Smooth muscle cell (in vitro differentiated cells): ENCODE results near the gene SART1. TPM values are rescaled to one million over a fixed set of nuclear protein-coding genes. Genes with fewer than 3 reads are reported as not detected.

Experiments used
- DNase-seq: peaks from one replicate; lab custom pipeline; 2025; ENCODE audit not compliant: unreplicated experiment; lab: John Stamatoyannopoulos, UW
- H2AFZ ChIP-seq: fragments of 200-600 bp; sonication (generic); 2 replicates; pipeline ENCODE4 v1.6.0; 2016; ENCODE audit warnings: antibody characterized with exemption, low read depth, mild to moderate bottlenecking
- H3F3A ChIP-seq: fragments of 200-600 bp; sonication (generic); 2 replicates; pipeline ENCODE4 v1.6.0; 2017; ENCODE audit warnings: antibody characterized with exemption, low read depth
- H3K27ac ChIP-seq: fragments of 200-600 bp; sonication (generic); 2 replicates; pipeline ENCODE4 v1.5.1; 2016; ENCODE audit warnings: low read depth, mild to moderate bottlenecking
- H3K27me3 ChIP-seq: fragments of 200-600 bp; sonication (generic); 2 replicates; pipeline ENCODE4 v1.6.1; 2016; ENCODE audit warnings: low read depth, mild to moderate bottlenecking
- H3K36me3 ChIP-seq: fragments of 200-600 bp; sonication (generic); 2 replicates; pipeline ENCODE4 v1.5.1; 2016; ENCODE audit warnings: low read depth
- H3K4me1 ChIP-seq: fragments of 200-600 bp; sonication (generic); 2 replicates; pipeline ENCODE4 v1.5.1; 2016; ENCODE audit warnings: low read depth
- H3K4me2 ChIP-seq: fragments of 200-600 bp; sonication (generic); 2 replicates; pipeline ENCODE4 v1.6.0; 2016; ENCODE audit warnings: mild to moderate bottlenecking
- H3K4me3 ChIP-seq: fragments of 200-600 bp; sonication (generic); 2 replicates; pipeline ENCODE4 v1.5.1; 2016; ENCODE audit warnings: mild to moderate bottlenecking
- H3K79me2 ChIP-seq: fragments of 200-600 bp; sonication (generic); 2 replicates; pipeline ENCODE4 v1.6.0; 2016; ENCODE audit warnings: low read depth, mild to moderate bottlenecking
- H3K9ac ChIP-seq: fragments of 200-600 bp; sonication (generic); 2 replicates; pipeline ENCODE4 v1.6.0; 2016; ENCODE audit warnings: low read depth
- H3K9me3 ChIP-seq: fragments of 200-600 bp; sonication (generic); replicated peaks from 2 replicates; pipeline ENCODE4 v1.5.1; 2016; ENCODE audit warnings: low read depth
- H4K20me1 ChIP-seq: fragments of 200-600 bp; sonication (generic); 2 replicates; pipeline ENCODE4 v1.6.0; 2016; ENCODE audit warnings: low read depth
- CTCF ChIP-seq: fragments of 200-600 bp; sonication (generic); IDR thresholded peaks from 2 replicates; pipeline ENCODE4 v1.5.1; 2017; ENCODE audit warnings: borderline replicate concordance, mild to moderate bottlenecking, antibody characterized with exemption; ENCODE audit not compliant: insufficient read depth, poor library complexity, severe bottlenecking
- WGBS: methylation state at CpG from one replicate; pipeline ENCODE4 v1.1.7; 2016; ENCODE audit warnings: low lambda C conversion rate; 5-methylcytosine and 5-hydroxymethylcytosine counted together
- polyA plus RNA-seq: library from polyadenylated mRNA; unstranded; fragments of >200 nt; fragmentation: Nextera tagmentation; extraction: Ambion mirVana; gene quantifications from 2 replicates; pipeline ENCODE4 v1.2.1, GENCODE V29; 2016
- total RNA-seq: library from RNA; depleted of rRNA; stranded (reverse); fragments of >200 nt; gene quantifications from 2 replicates; pipeline ENCODE4 v1.2.3, GENCODE V29; 2014

Gene SART1
- total and polyA plus RNA-seq, 2 experiments from 2014 or later: 22.5 to 62.5 TPM

DNA sequence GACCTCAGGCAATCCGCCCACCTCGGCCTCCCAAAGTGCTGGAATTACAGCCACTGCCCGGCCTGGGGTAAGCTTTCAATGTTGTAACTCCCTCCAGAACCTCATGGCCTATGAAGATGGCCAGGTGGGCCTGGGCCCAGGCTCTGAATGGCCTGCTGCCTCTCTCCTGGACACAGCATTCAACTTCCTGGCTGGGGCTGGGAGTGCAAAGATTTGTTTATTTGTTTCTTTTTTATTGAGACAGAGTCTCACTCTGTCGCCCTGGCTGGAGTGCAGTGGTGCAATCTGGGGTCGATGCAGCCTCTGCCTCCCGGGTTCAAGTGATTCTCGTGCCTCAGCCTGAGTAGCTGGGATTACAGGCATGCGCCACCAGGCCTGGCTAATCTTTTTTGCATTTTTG is 16.8 kb upstream of the SART1 start:
- Histone ChIP-seq H3K79me2 (no peaks in the 10 kb centered on the region), H2AFZ (no peak overlapping the region), H3K4me1 (peaks cover 5% of the 10 kb centered on the region), H3K36me3 (no peaks in the 10 kb centered on the region), H3K27me3 (no peaks in the 10 kb centered on the region), H3F3A (no peaks in the 10 kb centered on the region), H3K9ac (no peak overlapping the region), H4K20me1 (no peaks in the 10 kb centered on the region), H3K4me3 (no peak overlapping the region), H3K4me2 (no peak overlapping the region), H3K9me3 (no peaks in the 10 kb centered on the region), H3K27ac (no peak overlapping the region)
- TF ChIP-seq CTCF: no peak
- 89% methylated on average over 8 of the region's 8 CpGs for WGBS
- DNase-seq: no peak

DNA sequence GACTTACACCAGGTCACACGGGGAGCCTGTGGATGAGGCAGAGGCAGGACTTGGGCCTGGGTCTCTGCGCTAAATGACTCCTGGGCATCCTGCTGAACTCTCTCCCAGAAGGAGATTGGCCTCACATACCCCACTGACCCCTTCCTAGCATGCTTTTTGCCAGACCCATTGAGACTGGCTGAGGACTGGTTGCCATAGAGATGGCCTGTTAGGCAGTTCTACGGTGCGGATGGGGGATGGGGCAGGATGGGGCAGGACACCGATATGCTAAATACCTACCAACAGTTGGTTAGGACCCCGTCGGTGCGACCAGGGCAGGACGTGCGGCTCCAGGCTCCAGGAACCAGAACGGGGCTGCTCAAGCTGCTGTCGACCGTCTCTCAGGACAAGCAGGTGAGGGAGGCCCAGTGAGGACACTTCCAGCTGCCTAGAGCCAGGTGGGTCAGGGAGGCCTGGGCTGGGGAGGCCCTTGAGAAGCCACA is 16.1 kb upstream of the SART1 start, which contains the start of gene TSGA10IP:
TSS of gene TSGA10IP (plus strand) at position 51 of the 482 bp plus-strand sequence. CDS start at position 247, 196 bp downstream.
- Histone ChIP-seq H2AFZ (no peak within 1 kb of the TSS), H4K20me1 (no peaks in the 10 kb centered on the region), H3K4me2 (no peak within 1 kb of the TSS), H3K4me3 (no peak within 1 kb of the TSS), H3F3A (no peaks in the 10 kb centered on the region), H3K27me3 (no peaks in the 10 kb centered on the region), H3K9me3 (no peaks in the 10 kb centered on the region), H3K36me3 (no peaks in the 10 kb centered on the region), H3K4me1 (peaks cover 5% of the 10 kb centered on the region), H3K9ac (no peak within 1 kb of the TSS), H3K79me2 (no peaks in the 10 kb centered on the region), H3K27ac (no peak within 1 kb of the TSS)
- no peak for TF ChIP-seq CTCF
- 65% methylated on average over 13 of the region's 13 CpGs for WGBS
- DNase-seq: no peak

DNA sequence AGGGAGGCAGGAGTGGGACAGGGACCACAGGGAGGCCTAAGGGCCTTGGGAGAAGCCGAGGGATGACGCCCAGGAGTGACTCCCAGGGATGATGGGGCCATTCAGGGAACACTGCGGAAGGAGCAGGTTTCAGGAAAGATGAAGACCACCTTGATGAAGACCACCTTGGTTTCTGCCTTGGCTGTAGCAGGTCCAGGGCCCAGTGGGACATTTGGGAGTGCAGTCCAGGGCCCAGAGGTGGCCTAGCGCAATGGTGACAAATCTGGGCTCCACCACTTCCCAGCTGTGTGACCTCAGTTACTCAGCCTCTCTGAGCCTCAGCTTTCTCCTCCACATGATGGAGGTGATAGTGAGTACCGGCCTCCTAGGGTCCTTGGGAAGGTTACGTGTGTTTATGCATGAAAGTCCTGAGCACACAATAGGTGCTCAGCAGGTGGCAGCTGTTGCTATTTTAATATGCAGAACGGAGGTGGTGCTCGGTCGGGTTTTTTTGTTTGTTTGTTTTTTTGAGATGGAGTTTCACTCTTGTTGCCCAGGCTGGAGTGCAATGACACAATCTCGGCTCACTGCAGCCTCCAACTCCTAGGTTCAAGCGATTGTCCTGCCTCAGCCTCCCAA is 15.5 kb upstream of the SART1 start:
- Histone ChIP-seq H3F3A (no peaks in the 10 kb centered on the region), H3K27me3 (no peaks in the 10 kb centered on the region), H3K4me1 (peaks cover 5% of the 10 kb centered on the region), H3K36me3 (no peaks in the 10 kb centered on the region), H3K9me3 (no peaks in the 10 kb centered on the region), H4K20me1 (no peaks in the 10 kb centered on the region), H3K4me2 (no peak overlapping the region), H3K4me3 (no peak overlapping the region), H3K9ac (no peak overlapping the region), H3K79me2 (no peaks in the 10 kb centered on the region), H3K27ac (no peak overlapping the region), H2AFZ (no peak overlapping the region)
- TF ChIP-seq CTCF: no peak
- WGBS: 78% methylated on average over 11 of the region's 11 CpGs
- no peak for DNase-seq

DNA sequence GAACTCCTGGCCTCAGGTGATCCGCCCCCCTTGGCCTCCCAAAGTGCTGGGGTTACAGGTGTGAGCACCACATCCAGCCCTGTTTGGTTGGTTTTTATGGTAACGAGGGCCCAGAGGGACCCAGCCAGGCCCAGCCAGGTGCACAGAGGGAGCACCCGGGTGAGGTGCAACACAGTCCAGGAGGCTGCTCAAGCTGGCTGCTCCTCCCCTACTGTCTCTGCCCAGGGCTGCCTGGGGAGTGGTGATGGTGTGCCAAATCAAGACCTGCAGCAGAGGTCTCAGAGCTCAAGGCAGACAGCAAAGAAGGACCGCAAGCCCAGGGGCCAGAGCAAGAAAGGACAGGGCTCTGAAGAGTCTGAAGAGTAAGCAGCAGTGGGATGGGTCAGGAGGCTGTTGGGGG is 14.9 kb upstream of the SART1 start:
- no peaks in the 10 kb centered on the region for H4K20me1 ChIP-seq
- H3K36me3 ChIP-seq: no peaks in the 10 kb centered on the region
- WGBS: 89% methylated on average over 4 of the region's 4 CpGs

More for the DNA sequence above, 14.9 kb upstream of the SART1 start:
- Histone ChIP-seq H3K9ac (no peak overlapping the region), H3K4me1 (peaks cover 5% of the 10 kb centered on the region), H3K27ac (no peak overlapping the region), H2AFZ (no peak overlapping the region), H3K4me2 (no peak overlapping the region), H3K4me3 (no peak overlapping the region), H3K27me3 (no peaks in the 10 kb centered on the region), H3K9me3 (no peaks in the 10 kb centered on the region), H3F3A (no peaks in the 10 kb centered on the region), H3K79me2 (no peaks in the 10 kb centered on the region)
- no peak for DNase-seq
- no peak for TF ChIP-seq CTCF
